ENCODE results near the gene PIGC. TPM values are rescaled to one million over a fixed set of nuclear protein-coding genes. Genes with fewer than 3 reads are reported as not detected.

Gene PIGC
- total RNA-seq, result 11.5 TPM
- long read RNA-seq, transcript PIGC-201 (2 exons, 1,447 nt), result major isoform, 15 of 25 reads
- long read RNA-seq, partial matches to known transcripts, result 0 of 25 reads
- long read RNA-seq, other reads (novel, unspliced or antisense), result 9 of 25 reads

- intact Hi-C loops (cut with DNase I), result loop anchor here (2.0 to 10.0 kb wide), 2 partner anchors 89 to 439 kb away; partner anchors contain the start of gene SUCO
- DNase-seq (ENCODE audit: low spot score), result peak; percentile 97
Observed at GRCh38 chr1:172443666-172444453, at the start of gene PIGC. PIGC (minus strand) TSS chr1:172444069; CDS start chr1:172442622, 1,447 bp downstream.

- intact Hi-C loops (cut with DNase I), result no loop called here
- no peak for DNase-seq (ENCODE audit: low spot score)
Observed at GRCh38 chr1:172492421-172492820, 48.6 kb upstream of the PIGC start.

GRCh38 chr1:172489847-172490246 lies 46.0 kb upstream of the PIGC start:
- no peak for DNase-seq (ENCODE audit: low spot score)
- intact Hi-C loops (cut with DNase I), result no loop called here

GRCh38 chr1:172488393-172488792 lies 44.5 kb upstream of the PIGC start:
- intact Hi-C loops (cut with DNase I), result no loop called here

GRCh38 chr1:172487550-172487949 lies 43.7 kb upstream of the PIGC start:
- intact Hi-C loops (cut with DNase I), result no loop called here
- DNase-seq (ENCODE audit: low spot score), result no peak

More at GRCh38 chr1:172488393-172488792, 44.5 kb upstream of the PIGC start:
- DNase-seq (ENCODE audit: low spot score), result no peak

- DNase-seq (ENCODE audit: low spot score), result no peak
- intact Hi-C loops (cut with DNase I), result no loop called here
Observed at GRCh38 chr1:172486805-172487454, 43.1 kb upstream of the PIGC start.

- DNase-seq (ENCODE audit: low spot score), result no peak
- intact Hi-C loops (cut with DNase I), result no loop called here
Observed at GRCh38 chr1:172485626-172486025, 41.8 kb upstream of the PIGC start.

GRCh38 chr1:172484252-172484651 lies 40.4 kb upstream of the PIGC start:
- DNase-seq (ENCODE audit: low spot score), result no peak
- intact Hi-C loops (cut with DNase I), result no loop called here

GRCh38 chr1:172483448-172483847 lies 39.6 kb upstream of the PIGC start:
- intact Hi-C loops (cut with DNase I), result no loop called here

GRCh38 chr1:172482044-172482443 lies 38.2 kb upstream of the PIGC start:
- intact Hi-C loops (cut with DNase I), result no loop called here

More at GRCh38 chr1:172483448-172483847, 39.6 kb upstream of the PIGC start:
- DNase-seq (ENCODE audit: low spot score), result no peak

GRCh38 chr1:172480431-172480830 lies 36.6 kb upstream of the PIGC start:
- DNase-seq (ENCODE audit: low spot score), result no peak
- intact Hi-C loops (cut with DNase I), result no loop called here

More at GRCh38 chr1:172482044-172482443, 38.2 kb upstream of the PIGC start:
- DNase-seq (ENCODE audit: low spot score), result no peak

- intact Hi-C loops (cut with DNase I), result no loop called here
- no peak for DNase-seq (ENCODE audit: low spot score)
Observed at GRCh38 chr1:172478485-172478884, 34.6 kb upstream of the PIGC start.

- intact Hi-C loops (cut with DNase I), result no loop called here
- DNase-seq (ENCODE audit: low spot score), result no peak
Observed at GRCh38 chr1:172477741-172478140, 33.9 kb upstream of the PIGC start.

- intact Hi-C loops (cut with DNase I), result no loop called here
- DNase-seq (ENCODE audit: low spot score), result no peak
Observed at GRCh38 chr1:172477216-172477615, 33.3 kb upstream of the PIGC start.

- intact Hi-C loops (cut with DNase I), result no loop called here
- no peak for DNase-seq (ENCODE audit: low spot score)
Observed at GRCh38 chr1:172476218-172476811, 32.4 kb upstream of the PIGC start.

- intact Hi-C loops (cut with DNase I), result no loop called here
- DNase-seq (ENCODE audit: low spot score), result no peak
Observed at GRCh38 chr1:172473842-172474241, 30.0 kb upstream of the PIGC start.

GRCh38 chr1:172473302-172473701 lies 29.4 kb upstream of the PIGC start:
- intact Hi-C loops (cut with DNase I), result no loop called here
- DNase-seq (ENCODE audit: low spot score), result no peak

GRCh38 chr1:172472495-172472894 lies 28.6 kb upstream of the PIGC start:
- intact Hi-C loops (cut with DNase I), result no loop called here
- DNase-seq (ENCODE audit: low spot score), result no peak

GRCh38 chr1:172471666-172472065 lies 27.8 kb upstream of the PIGC start:
- DNase-seq (ENCODE audit: low spot score), result no peak
- intact Hi-C loops (cut with DNase I), result no loop called here

- intact Hi-C loops (cut with DNase I), result no loop called here
- DNase-seq (ENCODE audit: low spot score), result no peak
Observed at GRCh38 chr1:172470149-172470548, 26.3 kb upstream of the PIGC start.
